HL-60 (cell line): ENCODE data around the gene CTR9.

ENCODE experiments used
- DNase-seq, 2 experiments: peaks; one replicate each; pipeline ENCODE4 v3.0.0-alpha.2; 2010 to 2020; ENCODE audit warnings: low read depth in 1 of 2, low spot score in 1 of 2
- H3K27ac ChIP-seq: fragments of 250-450 bp; sonication (Bioruptor Pico); replicated peaks from 2 replicates; pipeline ENCODE4 v1.5.1; 2020; ENCODE audit warnings: mild to moderate bottlenecking, moderate library complexity
- H3K27me3 ChIP-seq: fragments of 250-450 bp; sonication (Bioruptor Pico); 2 replicates; pipeline ENCODE4 v1.5.1; 2021; ENCODE audit warnings: mild to moderate bottlenecking, moderate library complexity; ENCODE audit not compliant: insufficient read depth, poor library complexity, severe bottlenecking
- H3K4me3 ChIP-seq: replicated peaks from 2 replicates; pipeline ENCODE4 v1.5.1; 2011; ENCODE audit warnings: mild to moderate bottlenecking, control low read depth, low read length; ENCODE audit not compliant: insufficient read depth
- GABPA ChIP-seq: IDR thresholded peaks from 2 replicates; pipeline ENCODE4 v1.6.1; 2012; ENCODE audit warnings: low read depth
- POLR2AphosphoS5 ChIP-seq: IDR thresholded peaks from 2 replicates; pipeline ENCODE4 v1.6.1; 2012; ENCODE audit warnings: low read depth
- SPI1 ChIP-seq: IDR thresholded peaks from 2 replicates; pipeline ENCODE4 v1.6.1; 2012; ENCODE audit warnings: low read depth, mild to moderate bottlenecking, borderline replicate concordance
- TF ChIP-seq, protein P1 (sequence below): IDR thresholded peaks from 2 replicates; pipeline ENCODE4 v1.6.1; 2012; ENCODE audit warnings: low read depth; ENCODE audit not compliant: insufficient replicate concordance
- TF ChIP-seq, protein P2 (sequence below): IDR thresholded peaks from one replicate; pipeline ENCODE4 v1.5.1; 2011; ENCODE audit warnings: low read length, control low read depth, inconsistent platforms; ENCODE audit not compliant: insufficient read depth

CTR9 gene

DNA sequence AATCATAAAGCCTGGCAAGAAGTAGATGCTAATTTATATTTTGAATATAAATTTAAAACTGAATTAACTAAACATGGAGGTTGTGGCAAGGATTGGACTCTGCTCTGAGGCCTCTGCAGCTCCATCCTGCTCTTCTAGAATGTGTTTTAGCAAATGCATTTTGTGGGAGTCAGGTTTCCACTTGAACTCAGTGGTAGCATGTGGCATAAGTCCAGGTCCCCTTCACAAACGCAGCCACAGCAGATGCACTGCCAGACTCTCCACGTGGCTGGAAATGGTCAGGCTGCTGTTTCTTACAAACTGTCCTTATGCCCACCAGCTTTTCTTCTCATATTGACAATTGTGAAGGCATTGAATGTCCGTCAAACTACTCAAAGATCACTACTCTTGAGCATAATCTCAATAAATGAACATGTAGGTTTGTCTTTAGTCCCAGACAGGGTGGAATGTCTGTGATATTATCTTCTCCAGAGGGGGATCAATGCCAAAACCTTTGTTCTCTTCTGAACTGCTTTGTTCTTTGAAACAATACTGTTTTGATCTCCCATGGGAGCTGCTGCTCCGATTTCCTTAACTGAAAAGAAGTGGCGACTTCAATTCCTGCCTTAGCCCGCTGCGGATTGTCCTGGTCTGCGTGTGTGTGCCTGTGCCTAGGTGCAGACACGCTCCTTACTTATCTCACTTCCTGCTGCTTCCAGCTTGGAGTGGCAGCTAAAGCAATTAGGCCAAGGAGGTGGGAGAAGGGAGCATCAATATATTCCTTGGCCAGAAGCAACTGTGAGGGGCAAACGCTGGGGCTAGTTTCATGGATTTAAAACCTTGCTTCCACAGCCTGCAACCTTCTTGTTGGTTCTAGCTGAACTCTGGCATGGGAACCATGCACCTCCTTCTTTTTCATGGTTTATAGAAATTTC is 33.4 kb downstream of the CTR9 start:
- Histone ChIP-seq H3K4me3 (no peak overlapping the region), H3K27me3 (no peaks in the 10 kb centered on the region), H3K27ac (no peak overlapping the region)
- no peak for DNase-seq
- TF ChIP-seq GABPA, result no peak
- TF ChIP-seq, protein P1, sequence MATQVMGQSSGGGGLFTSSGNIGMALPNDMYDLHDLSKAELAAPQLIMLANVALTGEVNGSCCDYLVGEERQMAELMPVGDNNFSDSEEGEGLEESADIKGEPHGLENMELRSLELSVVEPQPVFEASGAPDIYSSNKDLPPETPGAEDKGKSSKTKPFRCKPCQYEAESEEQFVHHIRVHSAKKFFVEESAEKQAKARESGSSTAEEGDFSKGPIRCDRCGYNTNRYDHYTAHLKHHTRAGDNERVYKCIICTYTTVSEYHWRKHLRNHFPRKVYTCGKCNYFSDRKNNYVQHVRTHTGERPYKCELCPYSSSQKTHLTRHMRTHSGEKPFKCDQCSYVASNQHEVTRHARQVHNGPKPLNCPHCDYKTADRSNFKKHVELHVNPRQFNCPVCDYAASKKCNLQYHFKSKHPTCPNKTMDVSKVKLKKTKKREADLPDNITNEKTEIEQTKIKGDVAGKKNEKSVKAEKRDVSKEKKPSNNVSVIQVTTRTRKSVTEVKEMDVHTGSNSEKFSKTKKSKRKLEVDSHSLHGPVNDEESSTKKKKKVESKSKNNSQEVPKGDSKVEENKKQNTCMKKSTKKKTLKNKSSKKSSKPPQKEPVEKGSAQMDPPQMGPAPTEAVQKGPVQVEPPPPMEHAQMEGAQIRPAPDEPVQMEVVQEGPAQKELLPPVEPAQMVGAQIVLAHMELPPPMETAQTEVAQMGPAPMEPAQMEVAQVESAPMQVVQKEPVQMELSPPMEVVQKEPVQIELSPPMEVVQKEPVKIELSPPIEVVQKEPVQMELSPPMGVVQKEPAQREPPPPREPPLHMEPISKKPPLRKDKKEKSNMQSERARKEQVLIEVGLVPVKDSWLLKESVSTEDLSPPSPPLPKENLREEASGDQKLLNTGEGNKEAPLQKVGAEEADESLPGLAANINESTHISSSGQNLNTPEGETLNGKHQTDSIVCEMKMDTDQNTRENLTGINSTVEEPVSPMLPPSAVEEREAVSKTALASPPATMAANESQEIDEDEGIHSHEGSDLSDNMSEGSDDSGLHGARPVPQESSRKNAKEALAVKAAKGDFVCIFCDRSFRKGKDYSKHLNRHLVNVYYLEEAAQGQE, result no peak
- TF ChIP-seq SPI1, result no peak
- TF ChIP-seq, protein P2, sequence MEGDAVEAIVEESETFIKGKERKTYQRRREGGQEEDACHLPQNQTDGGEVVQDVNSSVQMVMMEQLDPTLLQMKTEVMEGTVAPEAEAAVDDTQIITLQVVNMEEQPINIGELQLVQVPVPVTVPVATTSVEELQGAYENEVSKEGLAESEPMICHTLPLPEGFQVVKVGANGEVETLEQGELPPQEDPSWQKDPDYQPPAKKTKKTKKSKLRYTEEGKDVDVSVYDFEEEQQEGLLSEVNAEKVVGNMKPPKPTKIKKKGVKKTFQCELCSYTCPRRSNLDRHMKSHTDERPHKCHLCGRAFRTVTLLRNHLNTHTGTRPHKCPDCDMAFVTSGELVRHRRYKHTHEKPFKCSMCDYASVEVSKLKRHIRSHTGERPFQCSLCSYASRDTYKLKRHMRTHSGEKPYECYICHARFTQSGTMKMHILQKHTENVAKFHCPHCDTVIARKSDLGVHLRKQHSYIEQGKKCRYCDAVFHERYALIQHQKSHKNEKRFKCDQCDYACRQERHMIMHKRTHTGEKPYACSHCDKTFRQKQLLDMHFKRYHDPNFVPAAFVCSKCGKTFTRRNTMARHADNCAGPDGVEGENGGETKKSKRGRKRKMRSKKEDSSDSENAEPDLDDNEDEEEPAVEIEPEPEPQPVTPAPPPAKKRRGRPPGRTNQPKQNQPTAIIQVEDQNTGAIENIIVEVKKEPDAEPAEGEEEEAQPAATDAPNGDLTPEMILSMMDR, result no peak
- no peak for TF ChIP-seq POLR2AphosphoS5

DNA sequence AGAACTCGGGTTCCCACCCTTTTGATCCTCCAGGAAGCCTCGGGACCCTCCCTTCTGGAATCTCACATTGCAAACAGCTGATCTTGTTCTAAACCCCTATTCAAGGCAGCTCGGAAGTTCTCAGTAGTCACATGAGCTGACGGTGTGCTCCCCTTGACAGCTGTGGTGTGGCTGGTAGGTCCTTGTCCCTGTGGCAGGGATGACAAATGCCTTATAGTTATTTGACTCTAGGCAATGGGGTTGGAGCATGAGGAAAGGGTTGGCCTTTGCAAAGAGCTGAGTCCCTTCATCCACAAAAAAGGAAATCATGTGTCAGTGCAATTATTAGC is 34.1 kb downstream of the CTR9 start:
- Histone ChIP-seq H3K4me3 (no peak overlapping the region), H3K27me3 (no peaks in the 10 kb centered on the region), H3K27ac (no peak overlapping the region)
- TF ChIP-seq POLR2AphosphoS5 (no peak), SPI1 (no peak), GABPA (no peak)
- TF ChIP-seq, protein P2, result no peak
- TF ChIP-seq, protein P1, result no peak
- DNase-seq, result no peak

DNA sequence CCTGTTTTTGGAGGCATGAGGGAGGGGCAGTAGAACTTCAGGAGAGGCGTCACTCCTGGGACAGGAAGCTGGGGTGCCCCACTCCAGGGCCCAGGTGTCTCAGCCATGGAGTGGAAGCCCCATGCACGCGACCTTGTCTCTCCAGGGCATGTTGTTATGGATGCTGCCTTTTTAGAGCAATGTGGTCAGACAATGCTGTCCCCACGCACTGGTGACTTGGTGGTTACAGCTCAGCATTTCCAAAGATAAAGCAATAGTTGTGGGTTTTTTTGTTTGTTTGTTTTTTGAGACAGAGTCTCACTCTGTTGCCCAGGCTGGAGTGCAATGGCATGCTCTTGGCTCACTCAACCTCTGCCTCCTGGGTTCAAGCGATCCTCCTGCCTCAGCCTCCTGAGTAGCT is 35.4 kb downstream of the CTR9 start:
- TF ChIP-seq, protein P1, result no peak
- TF ChIP-seq POLR2AphosphoS5 (peak; percentile 58; the same call in 1 of the 2 replicates), SPI1 (no peak), GABPA (no peak)
- TF ChIP-seq, protein P2, result no peak
- peak overlapping the region; percentile 32; the same call in 1 of the 2 replicates for H3K27ac ChIP-seq
- no peaks in the 10 kb centered on the region for H3K27me3 ChIP-seq
- no peak overlapping the region for H3K4me3 ChIP-seq
- DNase-seq, result peak in 1 of 2 experiments; percentile 56
